ENCODE measurements around the gene MYCBPAP. TPM values are rescaled to one million over a fixed set of nuclear protein-coding genes. Genes with fewer than 3 reads are reported as not detected.
A peak's percentile ranks its signal among the peaks of the same experiment; 100 is the strongest.

Gene MYCBPAP
- total RNA-seq, 3 donors from 2014 or later = 0.66 to 1.9 (median 1.3) TPM

DNA sequence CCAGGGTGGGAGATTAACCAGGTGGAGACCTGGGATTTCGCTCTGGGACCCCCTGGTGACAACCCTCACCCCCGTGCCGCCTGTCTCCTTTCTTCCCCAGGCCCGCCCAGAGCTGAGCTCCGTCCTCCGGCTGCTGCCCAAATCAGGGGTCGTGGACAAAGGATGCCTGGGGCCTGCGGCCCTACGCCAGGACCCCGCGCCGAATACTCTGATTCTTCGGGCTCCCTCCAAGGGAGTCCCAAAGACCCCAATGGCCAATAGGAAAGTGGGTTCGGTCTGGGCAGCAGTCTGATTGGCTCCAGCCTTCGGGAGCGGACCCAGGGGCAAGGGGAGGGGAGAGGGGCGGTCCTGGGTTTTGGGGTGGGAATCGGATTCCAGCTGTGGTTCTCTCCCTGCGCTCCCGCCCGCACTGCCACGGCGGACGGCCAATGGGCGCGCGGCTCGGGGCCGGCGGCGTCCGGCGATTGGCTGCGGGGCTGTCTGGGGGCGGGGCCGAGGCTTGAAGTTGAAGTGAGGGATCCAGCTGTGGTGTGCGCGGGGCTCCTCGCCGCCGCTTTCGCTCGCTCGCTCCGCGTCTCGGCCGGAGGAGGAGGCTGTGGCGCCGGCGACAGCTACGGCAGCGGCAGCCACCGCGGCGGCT is 52.1 kb downstream of the MYCBPAP start, which contains the start of gene CACNA1G:
CACNA1G (plus strand) TSS at position 531 of the 640 bp plus-strand sequence. CDS start 745 bp downstream, outside the sequence.
- TF ChIP-seq POLR2AphosphoS5 (IDR thresholded peaks at IDR 0.05) (no peak), POLR2A (IDR thresholded peaks at IDR 0.05) (no peak)
- TF ChIP-seq, protein P1, sequence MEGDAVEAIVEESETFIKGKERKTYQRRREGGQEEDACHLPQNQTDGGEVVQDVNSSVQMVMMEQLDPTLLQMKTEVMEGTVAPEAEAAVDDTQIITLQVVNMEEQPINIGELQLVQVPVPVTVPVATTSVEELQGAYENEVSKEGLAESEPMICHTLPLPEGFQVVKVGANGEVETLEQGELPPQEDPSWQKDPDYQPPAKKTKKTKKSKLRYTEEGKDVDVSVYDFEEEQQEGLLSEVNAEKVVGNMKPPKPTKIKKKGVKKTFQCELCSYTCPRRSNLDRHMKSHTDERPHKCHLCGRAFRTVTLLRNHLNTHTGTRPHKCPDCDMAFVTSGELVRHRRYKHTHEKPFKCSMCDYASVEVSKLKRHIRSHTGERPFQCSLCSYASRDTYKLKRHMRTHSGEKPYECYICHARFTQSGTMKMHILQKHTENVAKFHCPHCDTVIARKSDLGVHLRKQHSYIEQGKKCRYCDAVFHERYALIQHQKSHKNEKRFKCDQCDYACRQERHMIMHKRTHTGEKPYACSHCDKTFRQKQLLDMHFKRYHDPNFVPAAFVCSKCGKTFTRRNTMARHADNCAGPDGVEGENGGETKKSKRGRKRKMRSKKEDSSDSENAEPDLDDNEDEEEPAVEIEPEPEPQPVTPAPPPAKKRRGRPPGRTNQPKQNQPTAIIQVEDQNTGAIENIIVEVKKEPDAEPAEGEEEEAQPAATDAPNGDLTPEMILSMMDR (IDR thresholded peaks at IDR 0.05) = no peak
- intact Hi-C loops (cut with DNase I; ENCODE audit: low total_unique reads) = no loop called here
- peak; percentile 88 to 92 for DNase-seq (ENCODE audit: low spot score in 2 of 2)
- Histone ChIP-seq H3K27me3 (peaks cover 3 to 36% of the 10 kb centered on the region in 2 donors), H3K36me3 (no peaks in the 10 kb centered on the region), H3K9me3 (no peaks in the 10 kb centered on the region), H3K27ac (peak within 1 kb of the TSS; percentile 17 to 92), H3K4me1 (peaks cover 0 to 9% of the 10 kb centered on the region in 2 donors), H3K4me3 (peak within 1 kb of the TSS; percentile 42 to 76 (median 68))

DNA sequence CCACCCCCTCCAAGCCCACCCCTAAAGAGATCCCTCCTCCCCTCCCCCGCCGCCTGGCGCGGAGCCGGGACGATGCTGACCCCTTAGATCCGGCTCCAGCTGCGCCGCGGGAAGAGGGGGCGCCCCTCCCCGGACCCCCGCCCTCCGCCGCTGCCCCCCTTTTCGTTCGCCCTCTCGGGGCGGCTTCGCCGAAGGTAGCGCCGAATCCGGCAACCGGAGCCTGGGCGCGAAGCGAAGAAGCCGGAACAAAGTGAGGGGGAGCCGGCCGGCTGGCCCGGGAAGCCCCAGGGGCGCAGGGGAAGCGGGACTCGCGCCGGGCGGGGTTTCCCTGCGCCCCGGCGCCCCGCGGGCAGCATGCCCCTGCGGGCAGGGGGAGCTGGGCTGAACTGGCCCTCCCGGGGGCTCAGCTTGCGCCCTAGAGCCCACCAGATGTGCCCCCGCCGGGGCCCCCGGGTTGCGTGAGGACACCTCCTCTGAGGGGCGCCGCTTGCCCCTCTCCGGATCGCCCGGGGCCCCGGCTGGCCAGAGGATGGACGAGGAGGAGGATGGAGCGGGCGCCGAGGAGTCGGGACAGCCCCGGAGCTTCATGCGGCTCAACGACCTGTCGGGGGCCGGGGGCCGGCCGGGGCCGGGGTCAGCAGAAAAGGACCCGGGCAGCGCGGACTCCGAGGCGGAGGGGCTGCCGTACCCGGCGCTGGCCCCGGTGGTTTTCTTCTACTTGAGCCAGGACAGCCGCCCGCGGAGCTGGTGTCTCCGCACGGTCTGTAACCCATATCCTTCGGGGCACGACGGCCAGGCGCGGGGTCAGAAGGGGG is 52.9 kb downstream of the MYCBPAP start:
- H3K27me3 ChIP-seq = peaks cover 3 to 41% of the 10 kb centered on the region in 2 donors
- no peaks in the 10 kb centered on the region for H3K9me3 ChIP-seq
- TF ChIP-seq POLR2AphosphoS5 (IDR thresholded peaks at IDR 0.05) = no peak
- TF ChIP-seq, protein P1 (IDR thresholded peaks at IDR 0.05) = no peak
- no peak for TF ChIP-seq POLR2A (IDR thresholded peaks at IDR 0.05)
- DNase-seq (ENCODE audit: low spot score in 2 of 2) = no peak
- intact Hi-C loops (cut with DNase I; ENCODE audit: low total_unique reads) = no loop called here
- H3K36me3 ChIP-seq = no peaks in the 10 kb centered on the region
- H3K4me1 ChIP-seq = peaks cover 0 to 9% of the 10 kb centered on the region in 2 donors
- peak overlapping the region; percentile 17 to 92 for H3K27ac ChIP-seq
- H3K4me3 ChIP-seq = peak overlapping the region; percentile 42 to 76 (median 68)

DNA sequence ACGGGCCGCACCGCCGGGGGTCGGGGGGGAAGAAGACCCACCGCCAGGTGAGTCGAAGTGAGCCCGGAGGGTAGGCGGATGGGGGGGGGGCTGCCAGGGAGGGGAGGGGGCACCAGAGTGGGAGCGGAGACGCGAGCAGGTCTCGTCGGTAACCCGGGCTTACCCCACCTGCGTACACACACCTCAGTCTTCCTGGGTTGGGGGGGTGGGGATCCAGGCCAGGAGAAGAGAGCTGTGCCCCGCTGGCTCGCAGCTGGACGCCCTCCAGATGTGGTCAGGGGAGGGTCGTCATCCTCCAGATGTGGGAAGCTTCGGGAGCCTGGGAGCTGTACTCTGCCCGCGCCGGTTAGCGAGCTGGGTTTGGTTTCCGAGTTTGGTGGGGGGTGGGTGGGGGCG is 53.5 kb downstream of the MYCBPAP start:
- peaks cover 3 to 45% of the 10 kb centered on the region in 2 donors for H3K27me3 ChIP-seq
- H3K4me1 ChIP-seq = peaks cover 0 to 9% of the 10 kb centered on the region in 2 donors

DNA sequence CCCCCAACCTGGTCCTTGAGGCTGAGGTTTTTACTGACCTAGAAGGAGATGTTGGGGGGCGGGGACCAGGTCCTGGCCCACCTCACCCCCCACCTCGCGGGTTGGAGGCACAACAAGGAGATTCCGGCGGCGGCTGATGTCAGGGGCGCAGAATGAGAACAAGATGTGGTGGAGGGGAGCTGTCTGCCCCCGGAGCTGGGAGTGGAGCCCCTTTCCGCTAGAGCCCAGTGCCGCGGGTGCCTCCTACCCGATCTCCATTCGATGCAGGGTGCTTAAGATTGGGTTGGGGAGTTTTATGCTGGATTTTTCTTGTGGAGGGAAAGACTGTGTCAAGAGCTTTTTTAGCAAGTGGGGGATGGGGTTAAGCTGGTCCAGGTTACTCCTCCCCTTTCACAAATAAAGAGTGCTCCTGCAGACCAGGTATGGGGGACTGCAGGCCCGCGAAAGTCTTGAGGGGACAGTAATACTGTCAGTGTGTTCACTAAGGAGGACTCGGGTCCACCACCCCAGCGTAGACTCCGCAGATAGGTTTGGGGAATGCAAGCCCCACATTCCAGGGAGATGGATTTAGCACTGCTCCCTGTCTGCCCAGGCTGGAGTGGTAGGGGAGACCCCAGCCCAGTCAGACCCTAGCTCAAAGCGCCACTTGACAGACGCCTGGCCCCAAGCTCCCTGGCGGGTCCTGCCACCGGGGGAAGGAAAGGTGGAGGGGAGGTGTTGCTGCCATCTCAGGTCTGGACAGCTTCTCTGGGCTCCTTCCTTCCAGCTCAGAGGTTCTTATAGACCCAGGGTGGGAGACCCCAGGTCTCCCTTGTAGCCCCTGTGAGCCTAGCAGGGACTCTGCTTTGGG is 54.2 kb downstream of the MYCBPAP start:
- TF ChIP-seq POLR2AphosphoS5 (IDR thresholded peaks at IDR 0.05) (no peak), POLR2A (IDR thresholded peaks at IDR 0.05) (no peak)
- TF ChIP-seq, protein P1 (IDR thresholded peaks at IDR 0.05) = no peak
- H3K4me3 ChIP-seq = peak overlapping the region in 2 of 3 donors; percentile 68 to 76
- H3K9me3 ChIP-seq = no peaks in the 10 kb centered on the region
- DNase-seq (ENCODE audit: low spot score in 2 of 2) = no peak
- peaks cover 3 to 45% of the 10 kb centered on the region in 2 donors for H3K27me3 ChIP-seq
- H3K36me3 ChIP-seq = no peaks in the 10 kb centered on the region
- intact Hi-C loops (cut with DNase I; ENCODE audit: low total_unique reads) = loop anchor here (2.0 kb wide), 1 partner anchor 68 kb away; no protein-coding TSS in a partner anchor
- H3K4me1 ChIP-seq = peaks cover 0 to 9% of the 10 kb centered on the region in 2 donors
- H3K27ac ChIP-seq = peak overlapping the region in 1 of 2 donors; percentile 92

More for the DNA sequence above, 53.5 kb downstream of the MYCBPAP start:
- intact Hi-C loops (cut with DNase I; ENCODE audit: low total_unique reads) = loop anchor here (2.0 kb wide), 1 partner anchor 69 kb away; no protein-coding TSS in a partner anchor
- Histone ChIP-seq H3K36me3 (no peaks in the 10 kb centered on the region), H3K9me3 (no peaks in the 10 kb centered on the region), H3K27ac (peak overlapping the region in 1 of 2 donors; percentile 92), H3K4me3 (peak overlapping the region; percentile 42 to 76 (median 68))
- TF ChIP-seq, protein P1 (IDR thresholded peaks at IDR 0.05) = no peak
- no peak for TF ChIP-seq POLR2A (IDR thresholded peaks at IDR 0.05)
- TF ChIP-seq POLR2AphosphoS5 (IDR thresholded peaks at IDR 0.05) = no peak
- DNase-seq (ENCODE audit: low spot score in 2 of 2) = no peak
